Hematopoietic multipotent progenitor cell treated with erythropoietin and hydrocortisone succinate and interleukin-3 and kit ligand, for 17 days (in vitro differentiated cells): Measurements from ENCODE around the gene KRT13.

Experiments
- DNase-seq: peaks from one replicate; pipeline ENCODE4 v3.0.0-alpha.2; 2015; ENCODE audit warnings: low spot score

Gene KRT13

GRCh38 chr17:41537614-41537954 is 32.2 kb upstream of the KRT13 start:
- no peak for DNase-seq

- no peak for DNase-seq
These were observed 31.6 kb upstream of the KRT13 start for GRCh38 chr17:41536741-41537613.

GRCh38 chr17:41535764-41536481 is 30.5 kb upstream of the KRT13 start:
- DNase-seq = no peak

GRCh38 chr17:41534899-41535546 is 29.6 kb upstream of the KRT13 start:
- no peak for DNase-seq

GRCh38 chr17:41533613-41534012 is 28.2 kb upstream of the KRT13 start:
- DNase-seq = no peak

GRCh38 chr17:41532947-41533570 is 27.6 kb upstream of the KRT13 start:
- no peak for DNase-seq

- DNase-seq = no peak
These were observed 26.6 kb upstream of the KRT13 start for GRCh38 chr17:41531993-41532392.

- DNase-seq = no peak
These were observed 24.9 kb upstream of the KRT13 start for GRCh38 chr17:41530062-41531048.

- no peak for DNase-seq
These were observed 24.1 kb upstream of the KRT13 start for GRCh38 chr17:41529491-41529915.

GRCh38 chr17:41528959-41529353 is 23.5 kb upstream of the KRT13 start:
- DNase-seq = no peak

GRCh38 chr17:41527063-41528023 is 21.9 kb upstream of the KRT13 start:
- no peak for DNase-seq

- DNase-seq = no peak
These were observed 18.8 kb upstream of the KRT13 start for GRCh38 chr17:41524261-41524660.

GRCh38 chr17:41523787-41524186 is 18.4 kb upstream of the KRT13 start:
- DNase-seq = no peak

- no peak for DNase-seq
These were observed 17.8 kb upstream of the KRT13 start for GRCh38 chr17:41523225-41523593.

GRCh38 chr17:41522301-41523224 is 17.2 kb upstream of the KRT13 start:
- no peak for DNase-seq

- DNase-seq = no peak
These were observed 16.3 kb upstream of the KRT13 start for GRCh38 chr17:41521574-41522261.

GRCh38 chr17:41520821-41521521 is 15.6 kb upstream of the KRT13 start:
- no peak for DNase-seq
